Stimulated activated effector memory CD8-positive, alpha-beta T cell treated with anti-CD3 and anti-CD28 coated beads, Interleukin-12 subunit alpha, Interleukin-12 subunit beta, amount 100 ng/mL, for 72 hours (primary cell): Measurements from ENCODE around the gene IKZF1.
A peak's percentile ranks its signal among the peaks of the same experiment; 100 is the strongest.

Experiments used
- ATAC-seq: fragments of 150-1000 bp; cut with Tn5 transposase; 2 replicates; pipeline ENCODE4 v1.10.0; 2021
- DNase-seq, 2 donors: peaks; one replicate each; pipeline ENCODE4 v3.0.0; 2021 to 2022; ENCODE audit warnings: low spot score in 2 of 2
- H3K27ac Mint-ChIP-seq: one replicate; pipeline ENCODE4 v1.8.0; 2022; ENCODE audit warnings: mild to moderate bottlenecking, mixed read lengths
- H3K36me3 Mint-ChIP-seq: one replicate; pipeline ENCODE4 v1.8.0; 2022; ENCODE audit warnings: mild to moderate bottlenecking, mixed read lengths
- H3K4me1 Mint-ChIP-seq: one replicate; pipeline ENCODE4 v1.8.0; 2022; ENCODE audit warnings: mixed read lengths
- H3K4me3 Mint-ChIP-seq: one replicate; pipeline ENCODE4 v1.8.0; 2022; ENCODE audit warnings: mild to moderate bottlenecking, mixed read lengths
- H3K9me3 Mint-ChIP-seq: one replicate; pipeline ENCODE4 v1.8.0; 2022; ENCODE audit warnings: mixed read lengths

Gene IKZF1

GRCh38 chr7:50359258-50359994 lies 54.9 kb downstream of the IKZF1 start:
- Mint-ChIP-seq H3K36me3 (no peaks in the 10 kb centered on the region), H3K4me1 (peaks cover 96% of the 10 kb centered on the region), H3K9me3 (no peaks in the 10 kb centered on the region), H3K27ac (peak overlapping the region; percentile 97), H3K4me3 (peak overlapping the region; percentile 69)
- ATAC-seq (no peak), DNase-seq (no peak)

GRCh38 chr7:50359995-50360925 lies 55.7 kb downstream of the IKZF1 start:
- H3K27ac Mint-ChIP-seq: peak overlapping the region; percentile 97
- H3K36me3 Mint-ChIP-seq: no peaks in the 10 kb centered on the region
- peak; percentile 86 for ATAC-seq

GRCh38 chr7:50362142-50362541 lies 57.6 kb downstream of the IKZF1 start:
- H3K27ac Mint-ChIP-seq: peak overlapping the region; percentile 97
- peaks cover 99% of the 10 kb centered on the region for H3K4me1 Mint-ChIP-seq
- no peaks in the 10 kb centered on the region for H3K36me3 Mint-ChIP-seq
- H3K4me3 Mint-ChIP-seq: peak overlapping the region; percentile 69
- no peaks in the 10 kb centered on the region for H3K9me3 Mint-ChIP-seq
- no peak for ATAC-seq
- DNase-seq: no peak

More at GRCh38 chr7:50359995-50360925, 55.7 kb downstream of the IKZF1 start:
- peak overlapping the region; percentile 69 for H3K4me3 Mint-ChIP-seq
- peak in 1 of 2 donors; percentile 78 for DNase-seq
- H3K9me3 Mint-ChIP-seq: no peaks in the 10 kb centered on the region
- H3K4me1 Mint-ChIP-seq: peaks cover 96% of the 10 kb centered on the region

- H3K4me1 Mint-ChIP-seq: peaks cover 99% of the 10 kb centered on the region
- H3K4me3 Mint-ChIP-seq: peak overlapping the region; percentile 69
- H3K36me3 Mint-ChIP-seq: no peaks in the 10 kb centered on the region
- H3K9me3 Mint-ChIP-seq: no peaks in the 10 kb centered on the region
- peak overlapping the region; percentile 97 for H3K27ac Mint-ChIP-seq
- ATAC-seq: peak; percentile 14
- DNase-seq: no peak
Measured at GRCh38 chr7:50362712-50363282, 58.3 kb downstream of the IKZF1 start.

- H3K27ac Mint-ChIP-seq: peak overlapping the region; percentile 97
- H3K36me3 Mint-ChIP-seq: no peaks in the 10 kb centered on the region
Measured at GRCh38 chr7:50363327-50364060, 59.0 kb downstream of the IKZF1 start.

GRCh38 chr7:50364645-50365044 lies 60.1 kb downstream of the IKZF1 start:
- no peaks in the 10 kb centered on the region for H3K9me3 Mint-ChIP-seq
- H3K27ac Mint-ChIP-seq: peak overlapping the region; percentile 97
- H3K4me3 Mint-ChIP-seq: no peak overlapping the region
- no peaks in the 10 kb centered on the region for H3K36me3 Mint-ChIP-seq
- ATAC-seq (no peak), DNase-seq (no peak)
- H3K4me1 Mint-ChIP-seq: peaks cover 98% of the 10 kb centered on the region

More at GRCh38 chr7:50363327-50364060, 59.0 kb downstream of the IKZF1 start:
- Mint-ChIP-seq H3K9me3 (no peaks in the 10 kb centered on the region), H3K4me3 (peak overlapping the region; percentile 69), H3K4me1 (peaks cover 99% of the 10 kb centered on the region)
- DNase-seq (no peak), ATAC-seq (peak; percentile 52)

- Mint-ChIP-seq H3K36me3 (no peaks in the 10 kb centered on the region), H3K27ac (peak overlapping the region; percentile 97), H3K9me3 (no peaks in the 10 kb centered on the region), H3K4me1 (peaks cover 96% of the 10 kb centered on the region), H3K4me3 (peak overlapping the region; percentile 60)
- DNase-seq (no peak), ATAC-seq (no peak)
Measured at GRCh38 chr7:50366311-50366710, 61.8 kb downstream of the IKZF1 start.

GRCh38 chr7:50367100-50367499 lies 62.6 kb downstream of the IKZF1 start:
- peaks cover 98% of the 10 kb centered on the region for H3K4me1 Mint-ChIP-seq
- peak overlapping the region; percentile 60 for H3K4me3 Mint-ChIP-seq
- peak overlapping the region; percentile 97 for H3K27ac Mint-ChIP-seq
- H3K9me3 Mint-ChIP-seq: no peaks in the 10 kb centered on the region
- ATAC-seq: peak; percentile 44
- no peaks in the 10 kb centered on the region for H3K36me3 Mint-ChIP-seq
- DNase-seq: no peak

- DNase-seq (no peak), ATAC-seq (peak; percentile 83)
- Mint-ChIP-seq H3K4me3 (peak overlapping the region; percentile 60), H3K4me1 (peaks cover 98% of the 10 kb centered on the region), H3K27ac (peak overlapping the region; percentile 97), H3K9me3 (no peaks in the 10 kb centered on the region), H3K36me3 (no peaks in the 10 kb centered on the region)
Measured at GRCh38 chr7:50367570-50367969, 63.1 kb downstream of the IKZF1 start.

GRCh38 chr7:50368366-50368765 lies 63.9 kb downstream of the IKZF1 start:
- peaks cover 98% of the 10 kb centered on the region for H3K4me1 Mint-ChIP-seq
- peak overlapping the region; percentile 60 for H3K4me3 Mint-ChIP-seq
- H3K27ac Mint-ChIP-seq: peak overlapping the region; percentile 97
- H3K36me3 Mint-ChIP-seq: no peaks in the 10 kb centered on the region
- no peaks in the 10 kb centered on the region for H3K9me3 Mint-ChIP-seq
- DNase-seq (no peak), ATAC-seq (peak; percentile 35)

- no peaks in the 10 kb centered on the region for H3K36me3 Mint-ChIP-seq
- H3K4me1 Mint-ChIP-seq: peaks cover 97% of the 10 kb centered on the region
- H3K9me3 Mint-ChIP-seq: no peaks in the 10 kb centered on the region
- ATAC-seq (no peak), DNase-seq (no peak)
- peak overlapping the region; percentile 97 for H3K27ac Mint-ChIP-seq
- peak overlapping the region; percentile 60 for H3K4me3 Mint-ChIP-seq
Measured at GRCh38 chr7:50369143-50370026, 64.9 kb downstream of the IKZF1 start.

- Mint-ChIP-seq H3K9me3 (no peaks in the 10 kb centered on the region), H3K36me3 (no peaks in the 10 kb centered on the region), H3K27ac (peak overlapping the region; percentile 97), H3K4me3 (peak overlapping the region; percentile 52), H3K4me1 (peaks cover 97% of the 10 kb centered on the region)
- ATAC-seq: no peak
- no peak for DNase-seq
Measured at GRCh38 chr7:50370884-50371283, 66.4 kb downstream of the IKZF1 start.

- DNase-seq (no peak), ATAC-seq (peak; percentile 71)
- Mint-ChIP-seq H3K4me3 (peak overlapping the region; percentile 52), H3K9me3 (no peaks in the 10 kb centered on the region), H3K36me3 (no peaks in the 10 kb centered on the region), H3K27ac (peak overlapping the region; percentile 97), H3K4me1 (peaks cover 97% of the 10 kb centered on the region)
Measured at GRCh38 chr7:50371551-50372021, 67.1 kb downstream of the IKZF1 start.

GRCh38 chr7:50372923-50373322 lies 68.4 kb downstream of the IKZF1 start:
- DNase-seq: no peak
- Mint-ChIP-seq H3K4me3 (peak overlapping the region; percentile 52), H3K36me3 (no peaks in the 10 kb centered on the region), H3K27ac (peak overlapping the region; percentile 97), H3K9me3 (no peaks in the 10 kb centered on the region), H3K4me1 (peaks cover 93% of the 10 kb centered on the region)
- ATAC-seq: no peak
